Activated CD4-positive, alpha-beta T cell treated with anti-CD3 and anti-CD28 coated beads, Interleukin-2, amount 50 U/mL, for 4 hours (primary cell): ENCODE results near the gene RALGDS.
"Not testable (repeated sequence)": the region's sequence is repeated elsewhere in the genome, so short reads cannot be mapped to it uniquely, and the experiment has no call there.

ENCODE experiments used
- DNase-seq, 2 experiments: peaks; one replicate each; pipeline ENCODE4 v3.0.0-alpha.2; 2020

RALGDS gene

DNA sequence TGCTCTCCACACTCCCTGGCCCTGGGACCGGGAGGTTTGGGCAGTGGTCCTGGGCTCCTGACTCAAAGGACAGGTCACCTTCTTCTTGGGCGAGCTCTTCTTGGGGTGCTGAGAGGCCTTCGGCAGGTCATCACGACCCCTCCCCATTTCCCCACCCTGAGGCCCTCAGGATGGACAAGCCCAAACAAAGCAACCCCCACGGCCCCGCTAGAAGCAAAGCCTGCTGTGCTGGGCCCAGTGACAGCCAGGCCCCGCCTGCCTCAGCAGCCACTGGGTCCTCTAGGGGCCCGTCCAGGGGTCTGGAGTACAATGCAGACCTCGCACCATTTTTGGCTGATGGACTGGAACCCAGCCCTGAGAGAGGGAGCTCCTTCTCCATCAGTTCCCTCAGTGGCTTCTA is 37.4 kb downstream of the RALGDS start:
- DNase-seq = not testable (repeated sequence)

- not testable (repeated sequence) for DNase-seq
Observed at GRCh38 chr9:133081957-133082644, 38.9 kb downstream of the RALGDS start.

DNA sequence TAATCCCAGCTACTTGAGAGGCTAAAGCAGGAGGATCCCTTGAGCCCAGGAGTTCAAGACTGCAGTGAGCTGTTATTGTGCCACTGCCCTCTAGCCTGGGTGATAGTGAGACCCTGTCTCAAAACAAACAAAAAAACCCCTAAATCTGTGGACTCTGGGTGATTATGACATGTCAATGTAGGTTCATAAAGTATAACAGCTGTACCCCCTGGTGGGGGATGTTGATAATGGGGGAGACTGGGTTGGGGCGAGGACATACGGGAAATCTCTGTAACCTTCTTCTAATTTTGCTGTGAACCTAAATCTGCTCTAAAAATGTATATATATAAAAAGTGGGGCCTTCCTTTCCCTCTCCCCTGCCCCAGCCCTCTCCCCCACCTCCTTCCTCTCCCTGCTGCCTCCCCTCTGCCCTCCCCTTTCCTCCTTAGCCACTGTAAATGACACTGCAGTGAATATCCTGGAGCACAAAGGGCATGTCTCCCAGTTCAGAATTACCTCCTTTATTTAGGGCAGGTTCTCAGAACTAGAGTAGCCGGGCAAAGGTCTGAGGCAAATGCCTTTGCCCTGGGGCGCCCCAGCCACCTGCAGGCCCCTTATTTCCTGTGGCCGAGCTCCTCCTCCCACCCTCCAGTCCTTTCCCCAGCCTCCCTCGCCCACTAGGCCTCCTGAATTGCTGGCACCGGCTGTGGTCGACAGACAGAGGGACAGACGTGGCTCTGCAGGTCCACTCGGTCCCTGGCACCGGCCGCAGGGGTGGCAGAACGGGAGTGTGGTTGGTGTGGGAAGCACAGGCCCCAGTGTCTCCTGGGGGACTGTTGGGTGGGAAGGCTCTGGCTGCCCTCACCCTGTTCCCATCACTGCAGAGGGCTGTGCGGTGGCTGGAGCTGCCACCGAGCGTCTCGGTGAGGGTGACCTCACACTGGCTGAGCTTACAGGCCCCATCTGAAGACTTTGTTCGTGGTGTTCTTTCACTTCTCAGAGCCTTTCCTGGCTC is 40.0 kb downstream of the RALGDS start:
- not testable (repeated sequence) for DNase-seq

DNA sequence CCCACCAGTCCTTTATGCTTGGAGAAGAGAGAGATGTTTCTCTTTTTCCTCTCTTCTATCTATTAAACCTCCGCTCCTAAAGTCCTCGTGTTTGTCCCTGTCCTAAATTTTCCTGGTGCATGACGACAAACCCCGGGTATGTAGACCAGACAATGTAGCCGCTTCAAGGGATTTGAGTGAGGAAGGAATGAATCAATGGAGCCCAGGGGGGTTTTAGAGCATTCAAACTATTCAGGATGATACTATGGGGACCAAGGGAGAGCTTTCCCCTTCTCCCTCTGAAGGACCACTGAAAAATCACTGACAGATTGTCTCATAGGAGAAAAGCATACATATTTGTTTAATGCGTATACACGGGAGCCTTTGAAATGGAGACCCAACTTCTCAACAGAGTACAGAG is 40.9 kb downstream of the RALGDS start:
- DNase-seq = no peak

DNA sequence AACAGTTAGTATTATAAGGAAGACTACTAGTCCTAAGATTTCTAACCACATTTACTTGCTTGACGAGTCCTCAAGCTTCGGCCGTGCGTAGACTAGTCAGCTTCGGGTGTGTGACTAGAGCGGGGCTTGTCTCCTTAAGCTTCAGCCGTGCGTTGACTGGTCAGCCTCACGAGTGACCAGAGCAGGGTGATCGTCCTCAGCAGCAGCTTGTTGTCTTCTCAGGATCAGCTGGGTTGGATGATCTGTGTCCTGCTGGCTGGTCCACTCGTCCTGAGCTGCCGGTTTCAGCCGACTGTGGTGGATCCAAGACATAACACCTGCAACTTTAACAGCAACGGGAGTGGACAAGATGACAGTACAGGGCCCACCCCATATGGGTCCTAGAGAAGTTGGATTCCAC is 42.6 kb downstream of the RALGDS start:
- DNase-seq = no peak

DNA sequence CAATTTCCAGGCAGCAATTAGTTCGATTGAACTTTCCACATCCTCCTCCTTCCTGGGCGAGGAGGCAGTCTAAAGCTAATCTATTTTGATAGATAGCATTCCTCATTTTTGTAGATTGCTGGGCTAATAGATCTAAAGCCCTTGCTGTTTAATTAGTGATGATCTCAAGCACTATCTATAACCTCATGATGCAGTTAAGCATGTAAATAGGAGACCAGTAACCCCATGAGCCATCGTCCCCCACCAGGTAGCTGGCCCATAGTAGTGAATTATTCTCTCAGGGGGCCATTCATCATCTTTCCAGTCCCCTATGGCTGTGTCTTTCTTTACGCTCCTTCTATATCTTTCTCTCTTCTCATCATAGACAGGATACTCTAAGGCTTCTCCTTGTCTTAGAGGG is 44.3 kb downstream of the RALGDS start:
- DNase-seq = no peak

DNA sequence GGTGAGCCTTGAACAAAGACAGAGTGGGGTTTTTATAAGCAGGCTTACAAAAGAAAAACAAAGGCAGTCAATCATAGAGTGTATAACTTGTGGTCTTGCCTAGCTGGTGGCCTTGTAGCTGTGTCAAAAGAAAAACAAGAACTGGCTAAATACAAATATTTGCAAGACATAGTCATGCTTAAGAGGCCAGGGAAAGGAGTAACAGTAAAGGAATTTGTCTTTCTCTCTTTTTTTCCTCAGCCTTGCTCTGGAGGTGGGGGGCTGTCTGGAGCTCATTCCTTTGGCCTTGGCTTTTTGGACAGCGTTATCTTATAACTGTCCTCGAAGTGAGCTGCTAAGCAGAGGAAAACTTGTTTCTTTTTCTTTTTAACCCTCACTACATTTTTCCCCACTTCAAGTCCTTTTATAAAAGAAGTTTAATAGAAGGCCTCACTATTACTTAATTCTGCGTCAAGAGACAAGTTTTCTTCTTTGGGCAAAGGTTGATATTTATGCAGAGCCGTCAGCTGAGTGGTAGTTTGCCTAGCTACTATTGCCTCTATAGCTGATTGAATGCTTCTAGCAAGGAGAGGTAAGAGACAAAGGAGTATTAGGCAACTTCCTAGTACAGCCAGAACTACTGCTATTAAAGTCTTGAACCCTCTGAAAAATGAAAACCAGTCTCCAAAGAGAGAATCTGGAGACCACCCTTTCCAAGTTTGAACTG is 45.0 kb downstream of the RALGDS start:
- no peak for DNase-seq

GRCh38 chr9:133074111-133074651 is 46.9 kb downstream of the RALGDS start:
- no peak for DNase-seq

DNA sequence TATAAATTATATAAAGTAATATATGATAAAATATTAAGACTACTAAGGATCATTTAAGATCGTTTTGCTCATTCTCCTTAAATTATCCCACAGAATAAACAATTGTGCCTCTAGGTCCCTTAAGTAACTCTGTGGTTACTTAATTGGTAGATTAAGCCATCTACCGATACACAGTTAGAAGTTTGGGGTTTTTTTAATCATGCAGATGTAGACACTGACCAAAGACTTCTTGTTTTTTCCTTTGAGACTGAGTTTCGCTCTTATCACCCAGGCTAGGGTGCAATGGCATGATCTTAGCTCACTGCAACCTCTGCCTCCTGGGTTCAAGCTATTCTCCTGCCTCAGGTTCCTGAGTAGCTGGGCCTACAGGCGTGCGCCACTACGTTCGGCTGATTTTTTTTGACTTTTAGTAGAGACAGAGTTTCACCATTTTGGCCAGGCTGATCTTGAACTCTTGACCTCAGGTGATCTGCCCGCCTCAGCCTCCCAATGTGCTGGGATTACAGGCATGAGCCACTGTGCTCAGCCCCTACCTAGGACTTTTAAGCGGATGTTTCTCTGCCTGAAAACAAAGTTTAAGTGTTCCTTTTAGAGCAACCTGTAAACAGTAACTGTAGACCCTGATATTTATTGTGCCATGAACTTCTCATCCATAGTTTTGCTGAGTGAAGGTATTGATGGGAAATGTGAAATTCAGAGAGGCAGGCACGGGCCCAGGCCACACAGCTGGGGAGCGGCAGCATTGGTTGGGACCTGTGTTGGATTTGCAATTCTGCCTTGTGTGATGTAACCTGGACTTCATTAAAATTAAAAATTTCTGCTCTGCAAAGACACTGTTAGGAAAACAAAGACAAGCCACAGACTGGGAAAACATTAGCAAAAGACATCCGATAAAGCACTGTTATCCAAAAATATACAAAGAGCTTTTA is 47.7 kb downstream of the RALGDS start:
- DNase-seq = no peak

DNA sequence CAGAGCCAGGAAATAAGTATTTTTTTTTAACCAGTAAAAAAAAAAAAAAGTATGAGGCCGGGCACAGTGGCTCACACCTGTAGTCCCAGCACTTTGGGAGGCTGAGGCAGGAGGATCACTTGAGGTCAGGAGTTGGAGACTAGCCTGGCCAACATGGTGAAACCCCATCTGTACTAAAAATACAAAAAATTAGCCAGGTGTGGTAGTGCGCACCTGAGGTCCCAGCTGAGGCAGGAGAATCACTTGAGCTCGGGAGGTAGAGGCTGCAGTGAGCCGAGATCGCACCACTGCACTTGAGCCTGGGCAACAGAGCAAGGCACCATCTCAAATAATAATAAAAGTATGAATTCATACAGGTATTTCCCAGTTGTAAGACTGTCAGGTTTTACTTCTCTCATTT is 48.8 kb downstream of the RALGDS start:
- not testable (repeated sequence) for DNase-seq

DNA sequence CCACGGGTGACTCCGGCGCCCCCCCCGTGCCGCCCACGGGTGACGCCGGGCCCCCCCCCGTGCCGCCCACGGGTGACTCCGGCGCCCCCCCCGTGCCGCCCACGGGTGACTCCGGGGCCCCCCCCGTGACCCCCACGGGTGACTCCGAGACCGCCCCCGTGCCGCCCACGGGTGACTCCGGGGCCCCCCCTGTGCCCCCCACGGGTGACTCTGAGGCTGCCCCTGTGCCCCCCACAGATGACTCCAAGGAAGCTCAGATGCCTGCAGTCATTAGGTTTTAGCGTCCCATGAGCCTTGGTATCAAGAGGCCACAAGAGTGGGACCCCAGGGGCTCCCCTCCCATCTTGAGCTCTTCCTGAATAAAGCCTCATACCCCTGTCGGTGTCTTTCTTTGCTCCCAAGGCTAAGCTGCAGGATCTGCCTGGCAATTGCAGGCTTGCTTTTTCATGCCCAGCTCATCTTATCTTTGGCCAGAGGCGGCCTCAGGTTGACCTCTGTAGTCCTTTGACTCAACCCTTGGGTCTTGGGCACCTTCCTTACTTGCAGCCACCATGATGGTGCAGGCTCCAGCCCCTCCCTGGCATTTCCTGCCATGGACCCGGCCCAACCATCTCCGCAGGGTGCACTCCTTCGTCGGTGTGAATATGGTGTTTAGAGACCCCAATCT is 49.4 kb downstream of the RALGDS start:
- no peak for DNase-seq

DNA sequence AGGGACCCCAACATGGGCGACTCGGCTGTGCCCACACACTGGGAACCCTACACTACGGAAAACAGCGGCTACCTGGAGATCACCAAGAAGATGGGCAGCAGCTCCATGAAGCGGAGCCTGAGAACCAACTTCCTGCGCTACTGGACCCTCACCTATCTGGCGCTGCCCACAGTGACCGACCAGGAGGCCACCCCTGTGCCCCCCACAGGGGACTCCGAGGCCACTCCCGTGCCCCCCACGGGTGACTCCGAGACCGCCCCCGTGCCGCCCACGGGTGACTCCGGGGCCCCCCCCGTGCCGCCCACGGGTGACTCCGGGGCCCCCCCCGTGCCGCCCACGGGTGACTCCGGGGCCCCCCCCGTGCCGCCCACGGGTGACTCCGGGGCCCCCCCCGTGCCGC is 50.1 kb downstream of the RALGDS start:
- DNase-seq = not testable (repeated sequence)

- not testable (repeated sequence) for DNase-seq
Observed at GRCh38 chr9:133070500-133070961, 50.5 kb downstream of the RALGDS start.

DNA sequence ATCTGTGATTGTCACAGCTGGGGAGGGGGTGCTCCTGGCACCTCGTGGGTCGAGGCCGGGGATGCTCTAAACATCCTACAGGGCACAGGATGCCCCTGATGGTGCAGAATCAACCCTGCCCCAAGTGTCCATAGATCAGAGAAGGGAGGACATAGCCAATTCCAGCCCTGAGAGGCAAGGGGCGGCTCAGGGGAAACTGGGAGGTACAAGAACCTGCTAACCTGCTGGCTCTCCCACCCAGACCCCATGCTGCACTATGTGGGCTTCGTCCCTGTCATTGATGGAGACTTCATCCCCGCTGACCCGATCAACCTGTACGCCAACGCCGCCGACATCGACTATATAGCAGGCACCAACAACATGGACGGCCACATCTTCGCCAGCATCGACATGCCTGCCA is 52.6 kb downstream of the RALGDS start:
- DNase-seq = not testable (repeated sequence)

- DNase-seq = no peak
Observed at GRCh38 chr9:133067813-133068212, 53.2 kb downstream of the RALGDS start.

DNA sequence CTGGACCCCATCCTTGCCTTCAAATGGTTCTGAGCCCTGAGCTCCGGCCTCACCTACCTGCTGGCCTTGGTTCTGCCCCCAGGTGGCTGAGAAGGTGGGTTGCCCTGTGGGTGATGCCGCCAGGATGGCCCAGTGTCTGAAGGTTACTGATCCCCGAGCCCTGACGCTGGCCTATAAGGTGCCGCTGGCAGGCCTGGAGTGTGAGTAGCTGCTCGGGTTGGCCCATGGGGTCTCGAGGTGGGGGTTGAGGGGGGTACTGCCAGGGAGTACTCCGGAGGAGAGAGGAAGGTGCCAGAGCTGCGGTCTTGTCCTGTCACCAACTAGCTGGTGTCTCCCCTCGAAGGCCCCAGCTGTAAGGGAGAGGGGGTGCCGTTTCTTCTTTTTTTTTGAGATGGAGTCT is 54.0 kb downstream of the RALGDS start:
- no peak for DNase-seq

DNA sequence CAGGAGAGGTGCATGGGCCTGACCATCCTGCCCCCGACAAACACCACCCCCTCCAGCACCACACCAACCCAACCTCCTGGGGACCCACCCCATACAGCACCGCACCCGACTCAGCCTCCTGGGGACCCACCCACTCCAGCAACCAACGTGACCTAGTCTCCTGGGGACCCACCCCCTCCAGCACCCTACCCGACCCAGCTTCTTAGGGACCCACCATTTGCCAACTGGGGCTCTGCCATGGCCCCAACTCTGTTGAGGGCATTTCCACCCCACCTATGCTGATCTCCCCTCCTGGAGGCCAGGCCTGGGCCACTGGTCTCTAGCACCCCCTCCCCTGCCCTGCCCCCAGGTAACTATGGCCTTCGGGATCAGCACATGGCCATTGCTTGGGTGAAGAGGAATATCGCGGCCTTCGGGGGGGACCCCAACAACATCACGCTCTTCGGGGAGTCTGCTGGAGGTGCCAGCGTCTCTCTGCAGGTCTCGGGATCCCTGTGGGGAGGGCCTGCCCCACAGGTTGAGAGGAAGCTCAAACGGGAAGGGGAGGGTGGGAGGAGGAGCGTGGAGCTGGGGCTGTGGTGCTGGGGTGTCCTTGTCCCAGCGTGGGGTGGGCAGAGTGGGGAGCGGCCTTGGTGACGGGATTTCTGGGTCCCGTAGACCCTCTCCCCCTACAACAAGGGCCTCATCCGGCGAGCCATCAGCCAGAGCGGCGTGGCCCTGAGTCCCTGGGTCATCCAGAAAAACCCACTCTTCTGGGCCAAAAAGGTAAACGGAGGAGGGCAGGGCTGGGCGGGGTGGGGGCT is 54.7 kb downstream of the RALGDS start:
- no peak for DNase-seq

DNA sequence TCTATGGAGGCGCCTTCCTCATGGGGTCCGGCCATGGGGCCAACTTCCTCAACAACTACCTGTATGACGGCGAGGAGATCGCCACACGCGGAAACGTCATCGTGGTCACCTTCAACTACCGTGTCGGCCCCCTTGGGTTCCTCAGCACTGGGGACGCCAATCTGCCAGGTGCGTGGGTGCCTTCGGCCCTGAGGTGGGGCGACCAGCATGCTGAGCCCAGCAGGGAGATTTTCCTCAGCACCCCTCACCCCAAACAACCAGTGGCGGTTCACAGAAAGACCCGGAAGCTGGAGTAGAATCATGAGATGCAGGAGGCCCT is 56.0 kb downstream of the RALGDS start:
- DNase-seq = no peak

- DNase-seq = no peak
Observed at GRCh38 chr9:133064241-133065069, 56.6 kb downstream of the RALGDS start.
